Activated CD4-positive, CD25-positive, alpha-beta regulatory T cell (primary cell): ENCODE data around the gene TSFM.

Experiments
- DNase-seq, 4 experiments: peaks; one replicate each; lab custom pipeline; 2025; lab: John Stamatoyannopoulos, UW

Gene TSFM

GRCh38 chr12:57834086-57834876 lies 51.7 kb downstream of the TSFM start:
- no peak for DNase-seq

DNA sequence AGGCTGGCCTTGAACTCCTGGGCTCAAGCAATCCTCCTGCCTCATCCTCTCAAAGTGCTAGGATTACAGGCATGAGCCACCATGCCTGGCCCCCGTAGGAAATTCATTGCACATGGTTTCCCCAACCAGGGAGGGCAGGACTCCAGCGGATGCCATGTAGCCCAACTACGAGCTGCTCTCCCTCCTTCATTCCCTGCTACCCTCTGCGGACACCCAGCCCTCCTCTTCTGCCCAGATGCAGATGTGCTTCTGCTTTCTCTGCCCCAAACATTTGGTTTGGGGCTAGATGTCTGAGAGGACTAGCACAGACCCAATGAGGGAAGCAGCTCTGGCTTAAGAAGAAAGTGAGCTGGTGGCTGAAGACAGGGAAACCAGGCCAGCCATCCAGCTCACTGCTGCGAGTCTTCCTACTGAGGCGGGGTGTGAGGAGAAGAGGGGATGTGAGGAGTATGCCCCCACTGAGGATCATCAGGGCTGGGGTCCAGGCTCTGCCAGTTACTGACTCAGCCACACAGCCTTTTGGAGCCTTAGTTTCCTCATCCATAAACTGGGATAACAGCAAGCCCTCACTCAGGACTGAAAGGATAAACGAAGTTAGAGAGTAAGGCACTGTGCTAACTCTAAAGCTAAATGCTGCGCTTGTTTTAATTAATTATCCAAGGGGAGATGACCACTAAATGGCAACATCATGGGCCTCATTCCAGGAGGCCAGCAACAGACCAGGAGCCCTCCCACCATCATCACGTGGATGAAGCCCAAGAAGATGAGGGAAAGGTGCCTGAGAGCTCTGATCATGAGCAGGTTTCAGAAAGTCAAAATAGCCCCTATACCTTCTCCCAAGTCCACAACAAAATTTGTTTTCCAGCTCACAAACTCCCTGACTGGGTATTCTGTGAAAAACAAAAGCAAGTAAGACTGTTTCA lies 53.0 kb downstream of the TSFM start:
- DNase-seq, result no peak

GRCh38 chr12:57836442-57837375 lies 54.1 kb downstream of the TSFM start:
- peak in 1 of 4 experiments; percentile 13 for DNase-seq

GRCh38 chr12:57837864-57838562 lies 55.4 kb downstream of the TSFM start:
- DNase-seq, result no peak

DNA sequence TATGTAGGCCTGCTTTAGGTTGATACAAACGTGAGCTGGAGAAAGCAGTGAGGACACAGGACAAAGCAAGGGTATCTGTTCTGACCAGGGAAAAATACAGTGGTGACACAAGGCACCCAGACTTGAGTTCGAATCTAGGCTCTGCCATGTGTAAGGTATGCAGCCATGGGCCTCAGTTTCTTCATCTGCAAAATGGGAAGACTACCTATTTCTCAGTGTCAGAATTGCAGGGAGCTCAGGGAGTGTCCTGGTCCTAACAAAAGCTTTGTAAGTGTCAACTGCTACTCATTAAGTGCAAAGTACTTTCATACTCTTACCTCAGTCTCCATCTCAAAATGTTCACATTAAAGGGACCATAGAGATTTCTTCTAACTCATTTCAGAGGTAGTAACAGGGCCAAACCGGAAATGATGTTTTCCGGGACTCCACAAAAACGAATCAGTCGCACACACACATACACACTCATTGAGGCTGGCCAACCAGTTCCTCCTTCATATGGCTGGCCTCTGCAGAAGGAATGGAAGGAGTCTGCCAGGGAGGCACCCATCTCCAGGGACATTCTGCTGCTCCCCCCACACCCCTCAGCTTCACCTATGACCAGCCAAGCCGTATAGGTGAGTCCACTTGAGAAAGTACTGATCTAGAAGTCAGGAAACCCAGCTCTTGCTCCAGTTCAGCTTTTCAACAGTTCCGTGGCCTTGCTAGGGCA lies 56.2 kb downstream of the TSFM start:
- DNase-seq, result no peak

- DNase-seq, result no peak
Measured at GRCh38 chr12:57839996-57840395, 57.4 kb downstream of the TSFM start.

GRCh38 chr12:57840726-57841125 lies 58.1 kb downstream of the TSFM start:
- DNase-seq, result no peak

DNA sequence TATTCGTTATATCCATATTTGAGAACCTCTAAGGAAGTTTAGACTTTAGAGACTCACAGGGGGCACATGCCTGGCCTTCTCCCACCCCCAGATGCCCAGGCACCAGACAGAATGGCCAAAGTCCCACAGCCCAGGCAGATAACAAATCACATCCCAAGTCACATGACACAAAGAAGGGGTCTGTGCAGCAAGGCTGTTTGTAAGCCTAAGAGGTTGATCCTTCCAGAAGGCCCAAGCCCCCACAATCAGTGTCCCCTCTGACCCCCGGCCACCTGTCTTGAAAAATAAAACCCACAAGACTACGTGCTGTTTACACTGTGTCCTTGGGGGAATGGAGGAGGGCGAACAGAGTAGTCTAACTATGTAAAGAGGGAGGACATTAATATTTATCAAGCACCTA lies 58.9 kb downstream of the TSFM start:
- DNase-seq, result no peak

GRCh38 chr12:57842342-57843294 lies 60.0 kb downstream of the TSFM start:
- DNase-seq, result peak in 1 of 4 experiments; percentile 14

GRCh38 chr12:57844709-57845477 lies 62.3 kb downstream of the TSFM start:
- no peak for DNase-seq

DNA sequence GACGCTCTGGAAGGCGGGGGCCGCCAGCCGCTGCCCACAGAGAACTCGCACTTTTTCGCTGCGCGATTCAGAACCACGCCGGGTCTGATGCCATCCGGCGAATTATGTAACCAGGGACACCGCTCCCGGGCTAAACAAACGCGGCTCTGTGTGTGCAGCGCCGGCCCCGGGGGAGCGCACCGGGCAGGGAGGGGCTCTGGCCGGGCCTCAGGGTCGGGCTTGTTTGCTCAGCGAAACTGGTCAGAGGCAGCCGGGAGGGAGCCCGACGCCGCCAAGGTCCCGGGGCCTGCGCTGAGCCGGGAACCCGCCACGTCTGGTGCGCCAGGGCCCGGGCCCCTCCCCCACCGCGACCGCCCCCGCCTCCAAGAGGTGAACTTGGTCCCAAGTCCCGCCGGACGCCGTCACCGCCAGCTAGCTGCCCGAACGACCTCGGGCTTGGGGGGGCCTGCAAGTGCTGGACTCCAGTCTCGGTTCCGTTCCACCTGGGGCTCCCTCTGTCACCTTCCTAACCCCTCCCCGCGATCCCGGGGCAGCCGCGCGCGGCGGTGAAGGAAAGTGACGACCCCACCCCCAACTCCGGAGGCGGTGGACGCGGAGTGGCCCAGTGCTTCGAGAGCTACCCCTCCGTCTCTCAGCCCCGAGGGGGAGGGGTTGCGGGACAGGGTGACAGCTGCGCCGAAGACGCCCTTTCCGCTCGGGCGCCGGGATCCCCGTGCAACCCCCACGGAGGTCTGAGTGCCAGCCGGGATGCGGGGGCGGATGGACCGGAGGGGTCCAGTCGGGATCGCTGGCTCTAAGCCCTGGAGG lies 63.1 kb downstream of the TSFM start:
- DNase-seq, result peak; percentile 16 to 51 (median 34)

GRCh38 chr12:57846285-57846576 lies 63.6 kb downstream of the TSFM start:
- DNase-seq, result no peak

GRCh38 chr12:57846577-57847319 lies 64.2 kb downstream of the TSFM start, which contains the start of gene CTDSP2:
Gene CTDSP2, minus strand, starts transcription at chr12:57846729. Its CDS starts 294 bp downstream, at chr12:57846435.
- peak; percentile 50 to 67 (median 62) for DNase-seq
